ENCODE data around the gene PPCDC. TPM values are rescaled to one million over a fixed set of nuclear protein-coding genes. Genes with fewer than 3 reads are reported as not detected.

The PPCDC gene
- total RNA-seq, 1 donor from 2014 or later, result 7.3 TPM

GRCh38 chr15:75095594-75095993 is 72.2 kb downstream of the PPCDC start:
- no peak overlapping the region for H3K4me2 ChIP-seq (ENCODE audit: low read length)
- peaks cover 11% of the 10 kb centered on the region for H3K27me3 Mint-ChIP-seq (ENCODE audit: low read depth, unreplicated experiment)
- no peak overlapping the region for H3K27ac Mint-ChIP-seq (ENCODE audit: unreplicated experiment)
- FAIRE-seq (no peak), DNase-seq (ENCODE audit: low read depth) (no peak)
- no peaks in the 10 kb centered on the region for H4K20me1 ChIP-seq (ENCODE audit: insufficient read depth, low read length)
- H2AFZ ChIP-seq (ENCODE audit: low read depth, low read length), result no peak overlapping the region
- no peak overlapping the region for H3K27ac ChIP-seq (ENCODE audit: low read depth, low read length)
- peaks cover 2% of the 10 kb centered on the region for H3K4me1 Mint-ChIP-seq (ENCODE audit: low read depth, unreplicated experiment)
- H3K9ac ChIP-seq (ENCODE audit: low read length), result no peak overlapping the region
- no peaks in the 10 kb centered on the region for H3K27me3 ChIP-seq (ENCODE audit: insufficient read depth, low read length)
- H3K9me3 ChIP-seq (ENCODE audit: insufficient read depth, low read depth, low read length), result no peaks in the 10 kb centered on the region
- TF ChIP-seq EZH2 (IDR thresholded peaks at IDR 0.05; ENCODE audit: insufficient read depth, low read length), result no peak
- TF ChIP-seq, protein P1, sequence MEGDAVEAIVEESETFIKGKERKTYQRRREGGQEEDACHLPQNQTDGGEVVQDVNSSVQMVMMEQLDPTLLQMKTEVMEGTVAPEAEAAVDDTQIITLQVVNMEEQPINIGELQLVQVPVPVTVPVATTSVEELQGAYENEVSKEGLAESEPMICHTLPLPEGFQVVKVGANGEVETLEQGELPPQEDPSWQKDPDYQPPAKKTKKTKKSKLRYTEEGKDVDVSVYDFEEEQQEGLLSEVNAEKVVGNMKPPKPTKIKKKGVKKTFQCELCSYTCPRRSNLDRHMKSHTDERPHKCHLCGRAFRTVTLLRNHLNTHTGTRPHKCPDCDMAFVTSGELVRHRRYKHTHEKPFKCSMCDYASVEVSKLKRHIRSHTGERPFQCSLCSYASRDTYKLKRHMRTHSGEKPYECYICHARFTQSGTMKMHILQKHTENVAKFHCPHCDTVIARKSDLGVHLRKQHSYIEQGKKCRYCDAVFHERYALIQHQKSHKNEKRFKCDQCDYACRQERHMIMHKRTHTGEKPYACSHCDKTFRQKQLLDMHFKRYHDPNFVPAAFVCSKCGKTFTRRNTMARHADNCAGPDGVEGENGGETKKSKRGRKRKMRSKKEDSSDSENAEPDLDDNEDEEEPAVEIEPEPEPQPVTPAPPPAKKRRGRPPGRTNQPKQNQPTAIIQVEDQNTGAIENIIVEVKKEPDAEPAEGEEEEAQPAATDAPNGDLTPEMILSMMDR (IDR thresholded peaks at IDR 0.05; ENCODE audit: insufficient read depth, low read depth, low read length), result no peak
- H3K36me3 ChIP-seq (ENCODE audit: insufficient read depth, low read length), result no peaks in the 10 kb centered on the region
- H3K4me1 ChIP-seq (ENCODE audit: insufficient read depth, low read length), result no peaks in the 10 kb centered on the region
- H3K9me3 Mint-ChIP-seq (ENCODE audit: unreplicated experiment), result peaks cover 4% of the 10 kb centered on the region
- no peaks in the 10 kb centered on the region for H3K36me3 Mint-ChIP-seq (ENCODE audit: low read depth, unreplicated experiment)
- H3K79me2 ChIP-seq (ENCODE audit: insufficient read depth, low read length), result no peaks in the 10 kb centered on the region
- H3K4me3 ChIP-seq (ENCODE audit: insufficient read depth, low read depth, low read length), result no peak overlapping the region
- no peak overlapping the region for H3K4me3 Mint-ChIP-seq (ENCODE audit: unreplicated experiment)

DNA sequence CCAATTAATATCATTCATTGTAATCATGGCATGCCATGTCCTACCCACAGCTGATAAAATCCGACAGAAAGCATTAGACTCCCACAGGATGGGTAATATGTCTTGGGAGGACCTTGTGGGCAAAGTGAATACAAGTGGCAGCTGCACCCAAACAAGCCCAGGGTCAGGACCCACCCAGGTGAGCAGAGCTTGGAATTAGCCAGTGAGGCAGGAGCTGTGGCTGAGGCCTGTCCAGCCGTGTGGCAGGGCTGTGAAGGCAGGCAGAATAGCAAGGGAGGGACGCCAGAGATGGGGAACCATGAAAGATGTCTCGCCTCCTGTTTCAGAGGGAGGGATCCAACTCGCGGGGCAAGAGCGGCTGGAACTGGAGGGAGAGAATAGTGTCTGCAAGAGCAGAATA is 74.5 kb downstream of the PPCDC start:
- Mint-ChIP-seq H3K4me3 (ENCODE audit: unreplicated experiment) (no peak overlapping the region), H3K9me3 (ENCODE audit: unreplicated experiment) (no peaks in the 10 kb centered on the region), H3K27ac (ENCODE audit: unreplicated experiment) (no peak overlapping the region), H3K36me3 (ENCODE audit: low read depth, unreplicated experiment) (no peaks in the 10 kb centered on the region), H3K4me1 (ENCODE audit: low read depth, unreplicated experiment) (no peaks in the 10 kb centered on the region), H3K27me3 (ENCODE audit: low read depth, unreplicated experiment) (peaks cover 11% of the 10 kb centered on the region)
- Histone ChIP-seq H3K27me3 (ENCODE audit: insufficient read depth, low read length) (no peaks in the 10 kb centered on the region), H3K9me3 (ENCODE audit: insufficient read depth, low read depth, low read length) (no peaks in the 10 kb centered on the region), H2AFZ (ENCODE audit: low read depth, low read length) (no peak overlapping the region), H3K4me1 (ENCODE audit: insufficient read depth, low read length) (no peaks in the 10 kb centered on the region), H3K9ac (ENCODE audit: low read length) (no peak overlapping the region), H3K4me2 (ENCODE audit: low read length) (no peak overlapping the region), H3K27ac (ENCODE audit: low read depth, low read length) (no peak overlapping the region), H3K36me3 (ENCODE audit: insufficient read depth, low read length) (no peaks in the 10 kb centered on the region), H4K20me1 (ENCODE audit: insufficient read depth, low read length) (no peaks in the 10 kb centered on the region), H3K79me2 (ENCODE audit: insufficient read depth, low read length) (no peaks in the 10 kb centered on the region), H3K4me3 (ENCODE audit: insufficient read depth, low read depth, low read length) (no peak overlapping the region)
- DNase-seq (ENCODE audit: low read depth) (no peak), FAIRE-seq (no peak)
- TF ChIP-seq, protein P1 (IDR thresholded peaks at IDR 0.05; ENCODE audit: insufficient read depth, low read depth, low read length), result no peak
- no peak for TF ChIP-seq EZH2 (IDR thresholded peaks at IDR 0.05; ENCODE audit: insufficient read depth, low read length)

- Mint-ChIP-seq H3K4me1 (ENCODE audit: low read depth, unreplicated experiment) (no peaks in the 10 kb centered on the region), H3K36me3 (ENCODE audit: low read depth, unreplicated experiment) (no peaks in the 10 kb centered on the region), H3K9me3 (ENCODE audit: unreplicated experiment) (no peaks in the 10 kb centered on the region), H3K4me3 (ENCODE audit: unreplicated experiment) (no peak overlapping the region), H3K27me3 (ENCODE audit: low read depth, unreplicated experiment) (peaks cover 11% of the 10 kb centered on the region), H3K27ac (ENCODE audit: unreplicated experiment) (no peak overlapping the region)
- no peaks in the 10 kb centered on the region for H3K9me3 ChIP-seq (ENCODE audit: insufficient read depth, low read depth, low read length)
- no peak overlapping the region for H3K9ac ChIP-seq (ENCODE audit: low read length)
- TF ChIP-seq EZH2 (IDR thresholded peaks at IDR 0.05; ENCODE audit: insufficient read depth, low read length), result no peak
- TF ChIP-seq, protein P1 (IDR thresholded peaks at IDR 0.05; ENCODE audit: insufficient read depth, low read depth, low read length), result no peak
- H3K4me3 ChIP-seq (ENCODE audit: insufficient read depth, low read depth, low read length), result no peak overlapping the region
- H3K27ac ChIP-seq (ENCODE audit: low read depth, low read length), result no peak overlapping the region
- no peaks in the 10 kb centered on the region for H3K79me2 ChIP-seq (ENCODE audit: insufficient read depth, low read length)
- no peak for DNase-seq (ENCODE audit: low read depth)
- H3K36me3 ChIP-seq (ENCODE audit: insufficient read depth, low read length), result no peaks in the 10 kb centered on the region
- H3K27me3 ChIP-seq (ENCODE audit: insufficient read depth, low read length), result no peaks in the 10 kb centered on the region
- H2AFZ ChIP-seq (ENCODE audit: low read depth, low read length), result no peak overlapping the region
- FAIRE-seq, result no peak
- no peaks in the 10 kb centered on the region for H3K4me1 ChIP-seq (ENCODE audit: insufficient read depth, low read length)
- no peak overlapping the region for H3K4me2 ChIP-seq (ENCODE audit: low read length)
- no peaks in the 10 kb centered on the region for H4K20me1 ChIP-seq (ENCODE audit: insufficient read depth, low read length)
These were observed 75.0 kb downstream of the PPCDC start for GRCh38 chr15:75098404-75098803.

Other genes with a start within 250 kb of the PPCDC start
- 45.4 and 49.8 TPM in 2 replicates for gene CSK, start 241.5 kb upstream of the PPCDC start, total RNA-seq
- 0.32 TPM in 1 of 2 replicates, not detected in the other for gene LMAN1L, start 210.8 kb upstream of the PPCDC start, total RNA-seq
- gene CPLX3, start 197.0 kb upstream of the PPCDC start, total RNA-seq, result not detected in 2 replicates
- gene ULK3, start 180.4 kb upstream of the PPCDC start, total RNA-seq, result 14.2 and 15.6 TPM in 2 replicates
- gene SCAMP2, start 150.2 kb upstream of the PPCDC start, total RNA-seq, result 56.4 and 58.7 TPM in 2 replicates
- 25.9 and 29.2 TPM in 2 replicates for gene MPI, start 133.5 kb upstream of the PPCDC start, total RNA-seq
- gene FAM219B, start 116.7 kb upstream of the PPCDC start, total RNA-seq, result 86.4 and 97.1 TPM in 2 replicates
- gene COX5A, start 85.5 kb upstream of the PPCDC start, total RNA-seq, result 192 and 207 TPM in 2 replicates
- gene RPP25, start 66.8 kb upstream of the PPCDC start, total RNA-seq, result 4.1 and 4.7 TPM in 2 replicates
- gene SCAMP5, start 28.0 kb upstream of the PPCDC start, total RNA-seq, result 18.7 and 23.1 TPM in 2 replicates
- 21.6 and 21.8 TPM in 2 replicates for gene C15orf39, start 178.3 kb downstream of the PPCDC start, total RNA-seq
- gene GOLGA6C, start 234.7 kb downstream of the PPCDC start, total RNA-seq, result not detected in 2 replicates